ENCODE data around the gene ARHGEF12.

ARHGEF12 gene

GRCh38 chr11:120324932-120325810 is 11.0 kb upstream of the ARHGEF12 start, which contains the start of gene TLCD5:
Gene TLCD5, plus strand, starts transcription at chr11:120325299. Its CDS starts 2,143 bp downstream, at chr11:120327442.
- DNase-seq, result peak; percentile 87

GRCh38 chr11:120326228-120326627 is 10.0 kb upstream of the ARHGEF12 start:
- no peak for DNase-seq

- no peak for DNase-seq
Observed at GRCh38 chr11:120326845-120327281, 9.3 kb upstream of the ARHGEF12 start.

GRCh38 chr11:120327311-120327710 is 8.9 kb upstream of the ARHGEF12 start:
- no peak for DNase-seq

GRCh38 chr11:120329556-120329955 is 6.7 kb upstream of the ARHGEF12 start:
- no peak for DNase-seq

- DNase-seq, result no peak
Observed at GRCh38 chr11:120330045-120330444, 6.2 kb upstream of the ARHGEF12 start.

- no peak for DNase-seq
Observed at GRCh38 chr11:120331301-120331996, 4.8 kb upstream of the ARHGEF12 start.

GRCh38 chr11:120332822-120333716 is 3.1 kb upstream of the ARHGEF12 start:
- no peak for DNase-seq

GRCh38 chr11:120333801-120334200 is 2.4 kb upstream of the ARHGEF12 start:
- no peak for DNase-seq

- no peak for DNase-seq
Observed at GRCh38 chr11:120334332-120334731, 1.9 kb upstream of the ARHGEF12 start.

- peak; percentile 80 for DNase-seq
Observed at GRCh38 chr11:120334894-120335462, 1.2 kb upstream of the ARHGEF12 start.

- peak; percentile 71 for DNase-seq
Observed at GRCh38 chr11:120335556-120335907, 681 bp upstream of the ARHGEF12 start.

GRCh38 chr11:120336641-120337354 is 585 bp downstream of the ARHGEF12 start:
- DNase-seq, result peak; percentile 53

- no peak for DNase-seq
Observed at GRCh38 chr11:120337355-120338106, 1.3 kb downstream of the ARHGEF12 start.

- no peak for DNase-seq
Observed at GRCh38 chr11:120338107-120338933, 2.1 kb downstream of the ARHGEF12 start.

- no peak for DNase-seq
Observed at GRCh38 chr11:120339394-120339890, 3.2 kb downstream of the ARHGEF12 start.

- DNase-seq, result no peak
Observed at GRCh38 chr11:120340529-120340928, 4.3 kb downstream of the ARHGEF12 start.

GRCh38 chr11:120342226-120342625 is 6.0 kb downstream of the ARHGEF12 start:
- DNase-seq, result no peak

GRCh38 chr11:120342678-120343077 is 6.5 kb downstream of the ARHGEF12 start:
- DNase-seq, result no peak

GRCh38 chr11:120343429-120343828 is 7.2 kb downstream of the ARHGEF12 start:
- DNase-seq, result no peak
